Endodermal cell (in vitro differentiated cells): ENCODE measurements around the gene PIK3R2. TPM values are rescaled to one million over a fixed set of nuclear protein-coding genes. Genes with fewer than 3 reads are reported as not detected.

Source experiments
- DNase-seq: peaks from one replicate; pipeline ENCODE4 v3.0.0-alpha.2; 2017
- H3K27ac ChIP-seq: 2 replicates; pipeline ENCODE4 v1.5.1; 2013; ENCODE audit warnings: mild to moderate bottlenecking, low read depth, low read length, moderate library complexity
- H3K27me3 ChIP-seq: 2 replicates; pipeline ENCODE4 v1.6.1; 2013; ENCODE audit warnings: mild to moderate bottlenecking, low read length, moderate library complexity; ENCODE audit not compliant: insufficient read depth, control insufficient read depth, poor library complexity, severe bottlenecking
- H3K36me3 ChIP-seq: 2 replicates; pipeline ENCODE4 v1.7.0; 2013; ENCODE audit warnings: mild to moderate bottlenecking, low read length, moderate library complexity; ENCODE audit not compliant: control insufficient read depth, insufficient read depth
- H3K4me1 ChIP-seq: one replicate; pipeline ENCODE4 v1.7.0; 2013; ENCODE audit warnings: low read length; ENCODE audit not compliant: control insufficient read depth, insufficient read depth
- H3K4me3 ChIP-seq: 2 replicates; pipeline ENCODE4 v1.5.1; 2013; ENCODE audit warnings: mild to moderate bottlenecking, low read length, moderate library complexity
- H3K9ac ChIP-seq: 2 replicates; pipeline ENCODE4 v1.6.1; 2013; ENCODE audit warnings: mild to moderate bottlenecking, low read length, moderate library complexity; ENCODE audit not compliant: poor library complexity, severe bottlenecking; ENCODE audit errors: extremely low read depth
- H3K9me3 ChIP-seq: 2 replicates; pipeline ENCODE4 v1.6.1; 2013; ENCODE audit warnings: mild to moderate bottlenecking, low read length, moderate library complexity; ENCODE audit not compliant: control insufficient read depth
- H3K27ac Mint-ChIP-seq: 2 replicates; pipeline ENCODE4 v1.8.0; 2020; ENCODE audit warnings: mixed read lengths
- H3K27me3 Mint-ChIP-seq: 2 replicates; pipeline ENCODE4 v1.8.0; 2021; ENCODE audit warnings: mild to moderate bottlenecking, mixed read lengths; ENCODE audit not compliant: insufficient read depth
- H3K36me3 Mint-ChIP-seq: 2 replicates; pipeline ENCODE4 v1.8.0; 2020; ENCODE audit warnings: low read depth, mixed read lengths
- H3K4me1 Mint-ChIP-seq: 2 replicates; pipeline ENCODE4 v1.8.0; 2020; ENCODE audit warnings: mixed read lengths
- H3K4me3 Mint-ChIP-seq: 2 replicates; pipeline ENCODE4 v1.8.0; 2020; ENCODE audit warnings: mild to moderate bottlenecking, moderate library complexity, mixed read lengths
- H3K9me3 Mint-ChIP-seq: 2 replicates; pipeline ENCODE4 v1.8.0; 2020; ENCODE audit warnings: mild to moderate bottlenecking, mixed read lengths
- WGBS, 2 experiments: methylation state at CpG; one replicate each; pipeline versions ENCODE4 v1.1.5 to v1.1.7; 2013; ENCODE audit warnings: missing lambda C conversion rate in 2 of 2, mixed read lengths in 1 of 2; ENCODE audit not compliant: insufficient coverage in 1 of 2, insufficient read length in 1 of 2; 5-methylcytosine and 5-hydroxymethylcytosine counted together
- total RNA-seq, 2 donors: library from RNA; stranded (reverse); fragmentation: NEBNext Ultra II Directional in 1 of 2; extraction: Animal tissue kit (Norgen Biotek cat#: 25700) in 1 of 2; gene quantifications; 2 replicates in 1 of 2; 3 replicates in 1 of 2; pipeline ENCODE4 v1.2.1, GENCODE V29; 2021
- TF ChIP-seq, protein P1 (sequence below): fragments of 200-600 bp; sonication (generic); conservative IDR thresholded peaks from 2 replicates; pipeline ENCODE4 v1.5.0; 2021; ENCODE audit warnings: antibody characterized with exemption, mild to moderate bottlenecking

The PIK3R2 gene
- total RNA-seq, 2 donors from 2014 or later: 52.9 to 58.8 TPM

DNA sequence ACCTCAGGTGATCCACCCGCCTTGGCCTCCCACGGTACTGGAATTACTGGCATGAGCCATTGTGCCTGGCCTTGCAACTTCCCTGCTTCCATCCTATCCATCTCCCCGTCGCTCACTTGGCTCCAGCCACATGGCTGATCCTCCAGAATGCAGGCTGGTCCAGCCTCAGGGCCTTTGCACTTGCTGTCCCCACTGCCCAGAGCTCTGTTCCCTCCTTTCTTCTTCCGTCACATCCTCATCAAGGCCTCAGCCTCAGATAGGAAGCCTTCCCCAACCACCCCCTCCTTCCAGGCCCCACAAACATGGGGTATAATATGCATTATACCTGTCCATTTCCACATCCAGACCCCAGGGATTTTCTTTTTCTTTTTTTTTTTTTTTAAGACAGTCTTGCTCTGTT, 39.1 kb upstream of the PIK3R2 start:
- no peak overlapping the region for H3K9ac ChIP-seq
- H3K27me3 ChIP-seq: peaks cover 7% of the 10 kb centered on the region
- H3K36me3 ChIP-seq: no peaks in the 10 kb centered on the region
- TF ChIP-seq, protein P1, sequence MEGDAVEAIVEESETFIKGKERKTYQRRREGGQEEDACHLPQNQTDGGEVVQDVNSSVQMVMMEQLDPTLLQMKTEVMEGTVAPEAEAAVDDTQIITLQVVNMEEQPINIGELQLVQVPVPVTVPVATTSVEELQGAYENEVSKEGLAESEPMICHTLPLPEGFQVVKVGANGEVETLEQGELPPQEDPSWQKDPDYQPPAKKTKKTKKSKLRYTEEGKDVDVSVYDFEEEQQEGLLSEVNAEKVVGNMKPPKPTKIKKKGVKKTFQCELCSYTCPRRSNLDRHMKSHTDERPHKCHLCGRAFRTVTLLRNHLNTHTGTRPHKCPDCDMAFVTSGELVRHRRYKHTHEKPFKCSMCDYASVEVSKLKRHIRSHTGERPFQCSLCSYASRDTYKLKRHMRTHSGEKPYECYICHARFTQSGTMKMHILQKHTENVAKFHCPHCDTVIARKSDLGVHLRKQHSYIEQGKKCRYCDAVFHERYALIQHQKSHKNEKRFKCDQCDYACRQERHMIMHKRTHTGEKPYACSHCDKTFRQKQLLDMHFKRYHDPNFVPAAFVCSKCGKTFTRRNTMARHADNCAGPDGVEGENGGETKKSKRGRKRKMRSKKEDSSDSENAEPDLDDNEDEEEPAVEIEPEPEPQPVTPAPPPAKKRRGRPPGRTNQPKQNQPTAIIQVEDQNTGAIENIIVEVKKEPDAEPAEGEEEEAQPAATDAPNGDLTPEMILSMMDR: no peak
- Mint-ChIP-seq H3K4me1 (peaks cover 15% of the 10 kb centered on the region), H3K4me3 (no peak overlapping the region), H3K27ac (no peak overlapping the region), H3K27me3 (peaks cover 18% of the 10 kb centered on the region), H3K36me3 (peaks cover 6% of the 10 kb centered on the region), H3K9me3 (no peaks in the 10 kb centered on the region)
- H3K4me1 ChIP-seq: peaks cover 9% of the 10 kb centered on the region
- 90 to 98% methylated on average over 5 of the region's 5 CpGs for WGBS, 2 experiments
- H3K4me3 ChIP-seq: no peak overlapping the region
- DNase-seq: no peak
- no peaks in the 10 kb centered on the region for H3K9me3 ChIP-seq
- no peak overlapping the region for H3K27ac ChIP-seq

DNA sequence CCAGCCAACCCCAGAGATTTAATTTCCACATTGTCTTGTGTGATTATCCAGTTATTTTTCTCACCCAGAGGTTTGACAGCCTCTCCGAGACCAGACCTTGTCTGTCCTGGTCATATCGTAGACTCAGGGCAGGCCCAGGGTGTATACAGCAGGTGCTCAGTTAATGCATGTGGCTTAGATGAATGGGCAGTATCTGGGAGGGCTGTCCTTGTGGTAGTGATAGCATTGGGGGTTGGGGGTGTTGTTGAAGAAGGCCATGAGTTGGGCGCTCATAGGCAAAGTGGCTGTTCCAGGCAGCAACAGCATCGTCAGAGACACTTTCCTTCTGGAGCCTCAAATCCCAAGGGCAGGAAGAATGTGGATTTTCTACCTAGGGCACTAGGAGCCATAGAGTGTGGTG, 38.5 kb upstream of the PIK3R2 start:
- peaks cover 6% of the 10 kb centered on the region for H3K36me3 Mint-ChIP-seq
- Histone ChIP-seq H3K36me3 (no peaks in the 10 kb centered on the region), H3K9me3 (no peaks in the 10 kb centered on the region), H3K4me1 (peaks cover 5% of the 10 kb centered on the region), H3K27me3 (peaks cover under 1% of the 10 kb centered on the region), H3K4me3 (no peak overlapping the region), H3K9ac (no peak overlapping the region), H3K27ac (no peak overlapping the region)
- H3K27ac Mint-ChIP-seq: no peak overlapping the region
- H3K4me1 Mint-ChIP-seq: peaks cover 13% of the 10 kb centered on the region
- H3K27me3 Mint-ChIP-seq: peaks cover 13% of the 10 kb centered on the region
- no peak overlapping the region for H3K4me3 Mint-ChIP-seq
- 92 to 98% methylated on average over 4 of the region's 4 CpGs for WGBS, 2 experiments
- no peaks in the 10 kb centered on the region for H3K9me3 Mint-ChIP-seq
- TF ChIP-seq, protein P1: no peak
- DNase-seq: no peak

GRCh38 chr19:18117364-18117691, 35.6 kb upstream of the PIK3R2 start:
- Histone ChIP-seq H3K27ac (peak overlapping the region; percentile 44), H3K27me3 (no peaks in the 10 kb centered on the region), H3K9me3 (no peaks in the 10 kb centered on the region), H3K36me3 (no peaks in the 10 kb centered on the region), H3K4me1 (no peaks in the 10 kb centered on the region), H3K4me3 (no peak overlapping the region), H3K9ac (peak overlapping the region; percentile 30)
- DNase-seq: no peak
- TF ChIP-seq, protein P1: no peak
- peaks cover 6% of the 10 kb centered on the region for H3K27me3 Mint-ChIP-seq
- peak overlapping the region; percentile 91 for H3K27ac Mint-ChIP-seq
- peaks cover 11% of the 10 kb centered on the region for H3K4me1 Mint-ChIP-seq
- peak overlapping the region; percentile 69 for H3K4me3 Mint-ChIP-seq
- H3K36me3 Mint-ChIP-seq: peaks cover 4% of the 10 kb centered on the region
- 35 to 57% methylated on average over 6 to 11 of the region's 11 CpGs for WGBS, 2 experiments
- no peaks in the 10 kb centered on the region for H3K9me3 Mint-ChIP-seq
